ENCODE data around the gene TLCD4. TPM values are rescaled to one million over a fixed set of nuclear protein-coding genes. Genes with fewer than 3 reads are reported as not detected.

Gene TLCD4
- total RNA-seq, 1 experiment from 2014 or later, result 2.0 TPM

GRCh38 chr1:95126366-95126765 lies 9.2 kb downstream of the TLCD4 start:
- 0 out of 2 replicates have a peak, but pooled peaks cover 7% of the 10 kb centered on the region for H3K4me1 Mint-ChIP-seq
- no peaks in the 10 kb centered on the region for H3K27me3 Mint-ChIP-seq (ENCODE audit: low read depth)
- ATAC-seq, result no peak
- no peak overlapping the region for H3K4me3 Mint-ChIP-seq
- ChIA-PET POLR2A (no interaction called here), CTCF (interaction anchor here (1.3 kb wide), 1 partner anchor 108 kb away, joined by 4 read pairs; the partner anchor contains the start of gene RWDD3)
- no peak overlapping the region for H3K27ac Mint-ChIP-seq
- no peak for DNase-seq (ENCODE audit: low spot score)
- no peaks in the 10 kb centered on the region for H3K9me3 Mint-ChIP-seq
- no peaks in the 10 kb centered on the region for H3K36me3 Mint-ChIP-seq
- TF ChIP-seq GABPB1 (CRISPR knock-in tag; IDR thresholded peaks at IDR 0.05) (no peak), ZNF232 (CRISPR knock-in tag; IDR thresholded peaks at IDR 0.05) (no peak), ATF2 (CRISPR knock-in tag; IDR thresholded peaks at IDR 0.05; ENCODE audit: borderline replicate concordance, low read depth) (no peak), ATF6 (CRISPR knock-in tag; IDR thresholded peaks at IDR 0.05) (no peak), CREB1 (CRISPR knock-in tag; IDR thresholded peaks at IDR 0.05) (no peak), ZSCAN18 (CRISPR knock-in tag; IDR thresholded peaks at IDR 0.05) (no peak), ATF1 (CRISPR knock-in tag; IDR thresholded peaks at IDR 0.05) (no peak), ETV6 (CRISPR knock-in tag; IDR thresholded peaks at IDR 0.05) (no peak), ERG (CRISPR knock-in tag; IDR thresholded peaks at IDR 0.05) (no peak), NR1H2 (CRISPR knock-in tag; IDR thresholded peaks at IDR 0.05) (no peak), CDX4 (CRISPR knock-in tag; IDR thresholded peaks at IDR 0.05; ENCODE audit: borderline replicate concordance) (no peak), ZNF416 (CRISPR knock-in tag; IDR thresholded peaks at IDR 0.05) (no peak), ZMAT4 (CRISPR knock-in tag; IDR thresholded peaks at IDR 0.05) (no peak), MXD4 (CRISPR knock-in tag; IDR thresholded peaks at IDR 0.05; ENCODE audit: borderline replicate concordance) (no peak), ZNF396 (CRISPR knock-in tag; IDR thresholded peaks at IDR 0.05; ENCODE audit: borderline replicate concordance) (no peak), CBFB (CRISPR knock-in tag; IDR thresholded peaks at IDR 0.05; ENCODE audit: low read depth) (no peak), ZNF317 (CRISPR knock-in tag; IDR thresholded peaks at IDR 0.05; ENCODE audit: borderline replicate concordance, low read depth) (no peak), AR (CRISPR knock-in tag; IDR thresholded peaks at IDR 0.05) (no peak), ZNF121 (CRISPR knock-in tag; IDR thresholded peaks at IDR 0.05) (no peak)
